HG03045 (cell line): Measurements from ENCODE around the gene EFCAB6.

Experiments
- ATAC-seq: cut with Tn5 transposase; IDR thresholded peaks from one replicate; pipeline ENCODE4 v1.9.1; 2021; ENCODE audit warnings: mild to moderate bottlenecking, moderate library complexity; ENCODE audit not compliant: unreplicated experiment

The EFCAB6 gene

GRCh38 chr22:43753688-43754087, 58.4 kb downstream of the EFCAB6 start:
- no peak for ATAC-seq

- ATAC-seq, result no peak
These were observed 61.4 kb downstream of the EFCAB6 start for GRCh38 chr22:43750751-43751150.

GRCh38 chr22:43749473-43749872, 62.6 kb downstream of the EFCAB6 start:
- no peak for ATAC-seq

- ATAC-seq, result no peak
These were observed 64.2 kb downstream of the EFCAB6 start for GRCh38 chr22:43747877-43748276.

- ATAC-seq, result no peak
These were observed 65.0 kb downstream of the EFCAB6 start for GRCh38 chr22:43747058-43747457.

- no peak for ATAC-seq
These were observed 66.2 kb downstream of the EFCAB6 start for GRCh38 chr22:43745783-43746356.

- ATAC-seq, result no peak
These were observed 66.7 kb downstream of the EFCAB6 start for GRCh38 chr22:43745411-43745770.

- no peak for ATAC-seq
These were observed 67.2 kb downstream of the EFCAB6 start for GRCh38 chr22:43744700-43745410.

- no peak for ATAC-seq
These were observed 68.0 kb downstream of the EFCAB6 start for GRCh38 chr22:43743929-43744643.

GRCh38 chr22:43743131-43743530, 69.0 kb downstream of the EFCAB6 start:
- no peak for ATAC-seq

GRCh38 chr22:43742154-43742950, 69.8 kb downstream of the EFCAB6 start:
- no peak for ATAC-seq

- no peak for ATAC-seq
These were observed 71.4 kb downstream of the EFCAB6 start for GRCh38 chr22:43740587-43741270.

- ATAC-seq, result no peak
These were observed 72.2 kb downstream of the EFCAB6 start for GRCh38 chr22:43739851-43740379.

- ATAC-seq, result no peak
These were observed 74.8 kb downstream of the EFCAB6 start for GRCh38 chr22:43737150-43737828.

GRCh38 chr22:43736651-43737050, 75.5 kb downstream of the EFCAB6 start:
- ATAC-seq, result no peak

GRCh38 chr22:43734370-43735150, 77.5 kb downstream of the EFCAB6 start:
- no peak for ATAC-seq

GRCh38 chr22:43733138-43733537, 79.0 kb downstream of the EFCAB6 start:
- no peak for ATAC-seq

- no peak for ATAC-seq
These were observed 80.1 kb downstream of the EFCAB6 start for GRCh38 chr22:43731988-43732387.

GRCh38 chr22:43726964-43727543, 85.1 kb downstream of the EFCAB6 start:
- ATAC-seq, result no peak
